ENCODE results near the gene SCFD2.

Gene SCFD2

GRCh38 chr4:52979821-52980590, 385.9 kb downstream of the SCFD2 start:
- DNase-seq: no peak

DNA sequence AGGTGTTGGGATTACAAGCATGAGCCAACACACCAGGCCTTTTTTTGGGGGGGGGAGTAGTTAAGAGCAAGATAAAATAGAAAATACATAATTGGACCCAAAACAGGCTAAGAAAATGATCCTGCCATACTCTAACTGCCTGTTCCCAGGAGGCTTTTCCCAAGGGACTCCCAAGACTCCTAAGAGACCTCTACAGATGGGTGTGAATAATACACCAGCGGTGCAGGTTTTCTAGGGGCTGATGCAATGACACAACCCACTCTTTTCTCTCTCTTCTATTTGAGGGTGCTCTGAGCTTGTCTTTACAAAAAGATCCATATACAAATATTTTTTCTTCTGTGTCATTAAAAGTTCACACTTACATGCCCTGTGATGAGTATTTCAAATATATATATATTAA, 386.8 kb downstream of the SCFD2 start:
- DNase-seq: no peak

GRCh38 chr4:52977252-52977651, 388.6 kb downstream of the SCFD2 start:
- no peak for DNase-seq

- no peak for DNase-seq
Observed at GRCh38 chr4:52976523-52977230, 389.2 kb downstream of the SCFD2 start.

DNA sequence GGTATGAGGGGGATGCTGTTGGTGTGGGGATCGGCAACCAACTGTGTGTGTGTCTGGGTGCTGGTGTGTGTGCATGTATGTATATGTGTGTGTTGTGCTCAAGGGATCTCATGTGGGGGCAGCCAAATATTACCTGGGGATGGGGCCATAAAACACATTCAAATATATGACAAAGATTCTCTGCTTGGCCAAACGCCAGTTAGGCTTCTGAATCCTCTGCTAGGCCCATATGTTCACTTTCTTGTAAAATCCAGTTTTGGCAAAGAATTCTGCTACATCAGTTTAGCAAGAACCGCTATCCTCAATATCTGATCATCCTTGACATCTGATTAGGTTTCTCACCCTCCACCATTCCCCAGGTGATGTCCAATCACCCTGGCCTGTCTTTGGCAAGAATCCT, 397.2 kb downstream of the SCFD2 start:
- no peak for DNase-seq

GRCh38 chr4:52968241-52968640, 397.6 kb downstream of the SCFD2 start:
- DNase-seq: no peak

DNA sequence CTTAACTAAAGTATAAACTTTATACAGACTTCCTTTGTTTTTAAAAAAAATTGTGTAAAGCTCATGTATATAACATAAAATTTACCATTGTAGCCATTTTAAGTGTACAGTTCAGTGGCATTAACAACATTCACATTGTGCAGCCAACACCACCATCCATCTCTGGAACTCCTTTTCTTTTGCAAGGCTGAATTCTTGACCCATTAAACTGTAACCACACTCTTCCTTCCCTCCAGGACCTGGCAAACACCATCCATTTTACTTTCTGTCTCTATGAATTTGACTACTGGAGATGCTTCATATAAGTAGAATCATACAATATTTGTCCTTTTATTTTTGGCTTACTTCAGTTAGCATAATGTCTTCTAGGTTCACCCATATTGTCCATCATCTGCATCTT, 399.1 kb downstream of the SCFD2 start:
- DNase-seq: no peak

- no peak for DNase-seq
Observed at GRCh38 chr4:52966172-52966571, 399.7 kb downstream of the SCFD2 start.

- no peak for DNase-seq
Observed at GRCh38 chr4:52964561-52965101, 401.2 kb downstream of the SCFD2 start.

DNA sequence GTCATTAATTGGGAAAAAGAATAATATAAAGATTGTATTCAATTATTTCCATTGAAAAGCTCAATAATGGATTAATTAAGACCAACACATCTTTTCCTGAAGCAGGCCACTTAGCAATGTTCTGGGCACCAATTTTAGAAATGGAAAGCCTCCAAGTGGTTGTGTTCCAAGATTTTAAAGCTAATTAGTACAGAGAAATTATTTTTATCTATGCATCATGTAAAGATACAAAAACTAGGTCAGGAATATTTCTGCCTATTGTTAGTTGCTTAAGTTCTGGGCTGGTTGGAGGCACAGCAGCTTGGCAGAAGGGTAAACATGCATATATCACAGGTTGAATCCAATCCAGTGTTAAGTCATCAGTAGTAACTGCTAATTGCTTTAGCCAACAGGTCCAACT, 401.9 kb downstream of the SCFD2 start:
- no peak for DNase-seq

- no peak for DNase-seq
Observed at GRCh38 chr4:52962721-52963120, 403.1 kb downstream of the SCFD2 start.

DNA sequence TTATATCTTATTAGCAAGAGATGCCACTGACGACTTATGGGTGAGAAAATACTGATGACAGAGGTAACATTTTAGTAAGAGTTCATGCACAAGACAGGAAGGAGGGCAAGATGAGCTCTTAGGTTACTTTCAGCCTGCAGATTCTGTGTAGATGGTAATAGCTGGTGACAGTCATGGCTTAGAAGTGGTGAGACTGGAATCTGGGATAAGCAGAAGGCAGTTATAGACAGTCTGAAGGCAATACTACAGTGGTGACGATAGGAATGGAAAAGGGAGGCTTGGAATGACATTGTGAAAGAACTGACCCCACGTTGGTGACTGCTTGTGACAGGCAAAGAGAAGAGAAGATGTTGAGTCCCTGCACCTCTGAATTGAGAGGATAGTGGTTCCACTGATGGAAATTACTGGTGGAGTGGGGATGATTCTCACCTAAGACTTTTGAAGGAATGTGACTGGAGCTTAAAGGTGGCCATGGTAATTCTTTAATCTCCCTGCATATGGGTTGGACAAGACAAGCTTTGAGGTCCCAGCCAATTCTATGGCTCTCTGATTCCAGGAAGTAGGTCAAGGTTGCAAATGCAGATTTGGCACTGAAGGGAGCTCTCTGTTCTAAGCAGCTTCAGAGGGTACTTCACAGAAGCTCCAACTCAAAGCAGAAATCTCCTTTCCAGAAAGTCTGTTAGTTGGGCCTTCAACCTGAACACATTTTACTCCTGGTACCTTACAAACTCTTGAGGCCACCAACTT, 404.0 kb downstream of the SCFD2 start:
- DNase-seq: no peak

- DNase-seq: no peak
Observed at GRCh38 chr4:52959541-52959940, 406.3 kb downstream of the SCFD2 start.

DNA sequence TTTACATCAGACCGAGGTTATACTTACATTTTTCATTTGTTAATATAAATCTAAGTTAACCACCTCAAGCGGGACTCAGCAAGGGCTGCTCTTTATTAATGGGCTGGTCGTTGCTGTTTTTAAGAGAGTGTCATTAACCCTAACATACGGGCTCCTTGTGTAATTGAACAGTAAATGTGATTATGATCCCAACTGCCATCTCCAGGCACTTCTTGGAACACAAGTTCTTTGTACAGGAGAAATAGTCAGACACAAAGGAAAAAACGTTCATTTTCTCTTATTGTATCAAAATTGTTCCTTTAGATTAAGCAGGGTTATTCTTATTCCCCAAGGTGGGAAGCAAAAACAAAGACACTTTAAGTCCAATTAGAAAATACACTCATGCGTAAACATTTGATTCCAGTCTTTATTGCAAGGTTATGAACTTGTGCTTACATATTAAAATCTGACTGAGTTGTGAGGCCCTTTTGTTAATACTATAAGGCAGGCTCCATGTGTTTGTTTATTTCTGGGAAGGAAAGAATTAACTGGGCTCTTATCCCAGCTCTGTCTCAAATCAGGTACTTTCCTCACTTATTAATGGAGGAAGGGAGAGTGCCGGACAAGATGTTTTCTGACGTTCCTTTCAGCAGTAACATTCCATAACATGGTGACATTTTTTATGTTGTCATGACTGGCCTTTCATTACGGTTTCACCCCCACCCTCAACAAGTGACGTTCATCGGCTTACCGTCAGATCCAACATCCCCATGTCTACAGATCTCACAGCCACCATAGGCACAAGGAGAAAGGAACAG, 407.8 kb downstream of the SCFD2 start:
- no peak for DNase-seq

DNA sequence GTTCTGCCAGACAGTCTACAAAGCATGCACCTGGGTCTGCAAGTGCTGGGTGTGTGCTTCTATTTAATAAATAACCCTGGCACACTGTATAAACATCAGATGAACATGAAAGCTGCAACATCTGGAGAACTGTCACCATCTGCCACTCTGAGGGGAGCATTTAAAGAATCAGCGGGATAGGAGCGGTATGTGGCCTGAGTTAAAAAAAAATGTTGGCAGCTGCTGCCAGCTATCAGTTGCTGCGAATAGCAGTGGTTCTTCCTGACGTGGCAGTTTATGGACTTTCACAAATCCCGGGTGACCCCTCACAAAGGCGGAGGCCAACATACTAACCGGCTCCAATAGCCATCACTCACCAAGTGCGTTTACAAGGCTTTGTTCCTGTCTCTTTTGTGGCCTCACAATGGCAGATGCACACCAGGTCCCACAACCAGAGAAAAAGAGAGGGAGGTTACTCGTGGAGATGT, 408.6 kb downstream of the SCFD2 start:
- no peak for DNase-seq

- no peak for DNase-seq
Observed at GRCh38 chr4:52956691-52957090, 409.2 kb downstream of the SCFD2 start.

- no peak for DNase-seq
Observed at GRCh38 chr4:52954560-52955170, 411.2 kb downstream of the SCFD2 start.

GRCh38 chr4:52952540-52952939, 413.3 kb downstream of the SCFD2 start:
- DNase-seq: no peak

DNA sequence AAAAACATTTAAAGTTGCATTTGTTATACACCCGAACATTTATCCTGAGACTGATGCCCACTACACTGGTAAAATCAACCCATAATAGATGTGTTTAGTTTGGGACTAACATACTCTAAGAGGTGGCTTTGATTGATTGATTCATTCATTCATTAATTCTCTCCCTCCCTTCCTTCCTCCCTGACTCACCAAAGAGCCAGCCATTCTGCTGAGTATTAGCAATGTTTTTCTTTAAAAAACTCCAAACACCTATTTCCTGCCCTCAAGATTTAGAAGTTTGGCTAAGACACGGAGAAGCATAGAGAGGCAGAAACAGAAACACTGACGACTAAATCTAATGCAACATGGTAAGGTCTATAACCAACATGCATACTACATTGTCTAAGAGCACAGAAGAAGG, 414.8 kb downstream of the SCFD2 start:
- no peak for DNase-seq

GRCh38 chr4:52950226-52950625, 415.6 kb downstream of the SCFD2 start:
- no peak for DNase-seq

- no peak for DNase-seq
Observed at GRCh38 chr4:52949336-52949735, 416.5 kb downstream of the SCFD2 start.

GRCh38 chr4:52948057-52948423, 417.8 kb downstream of the SCFD2 start:
- no peak for DNase-seq

Data from NK-92 treated with Interleukin-12 subunit alpha and Interleukin-12 subunit beta, amount 100 ng/mL, for 24 hours (cell line).